Spinal cord (tissue), 10 donors: ENCODE results near the gene USF3. TPM values are rescaled to one million over a fixed set of nuclear protein-coding genes. Genes with fewer than 3 reads are reported as not detected.
A peak's percentile ranks its signal among the peaks of the same experiment; 100 is the strongest.

Experiments used
- DNase-seq, 6 donors: peaks; one replicate each; pipeline versions ENCODE4 v3.0.0 to v3.0.0-alpha.2; 2013 to 2015; ENCODE audit warnings: low spot score in 6 of 6, low read depth in 4 of 6
- H3K27ac ChIP-seq: one replicate; pipeline ENCODE4 v1.5.1; 2013; ENCODE audit warnings: low read depth, low read length, control low read depth
- H3K27me3 ChIP-seq: one replicate; pipeline ENCODE4 v1.6.1; 2013; ENCODE audit warnings: low read length; ENCODE audit not compliant: control insufficient read depth, insufficient read depth
- H3K36me3 ChIP-seq: one replicate; pipeline ENCODE4 v1.6.1; 2013; ENCODE audit warnings: low read length; ENCODE audit not compliant: control insufficient read depth, insufficient read depth
- H3K4me1 ChIP-seq: one replicate; pipeline ENCODE4 v1.6.1; 2013; ENCODE audit warnings: low read length; ENCODE audit not compliant: control insufficient read depth, insufficient read depth
- H3K4me3 ChIP-seq: one replicate; pipeline ENCODE4 v1.5.1; 2013; ENCODE audit warnings: low read depth, low read length, control low read depth
- H3K9me3 ChIP-seq: one replicate; pipeline ENCODE4 v1.6.1; 2013; ENCODE audit warnings: low read length; ENCODE audit not compliant: control insufficient read depth, insufficient read depth
- WGBS: methylation state at CpG from one replicate; pipeline ENCODE4 v1.1.5; 2013; ENCODE audit warnings: missing lambda C conversion rate; ENCODE audit not compliant: insufficient coverage; 5-methylcytosine and 5-hydroxymethylcytosine counted together
- polyA plus RNA-seq, 2 donors: library from polyadenylated mRNA; unstranded; fragments of 120-200 nt; gene quantifications; one replicate each; pipeline ENCODE4 v1.2.1, GENCODE V29; 2013; ENCODE audit not compliant: insufficient read length in 2 of 2
- total RNA-seq, 2 donors: library from RNA; depleted of rRNA in 1 of 2; stranded (reverse); fragments of 120-200 nt in 1 of 2; fragments of >200 nt in 1 of 2; gene quantifications; one replicate each; pipeline versions ENCODE4 v1.2.3 to v1.2.4, GENCODE V29; 2013 to 2014
- donor health status: healthy.

USF3 gene
- total and polyA plus RNA-seq, 4 donors, result 13.5 to 26.3 (median 15.2) TPM

DNA sequence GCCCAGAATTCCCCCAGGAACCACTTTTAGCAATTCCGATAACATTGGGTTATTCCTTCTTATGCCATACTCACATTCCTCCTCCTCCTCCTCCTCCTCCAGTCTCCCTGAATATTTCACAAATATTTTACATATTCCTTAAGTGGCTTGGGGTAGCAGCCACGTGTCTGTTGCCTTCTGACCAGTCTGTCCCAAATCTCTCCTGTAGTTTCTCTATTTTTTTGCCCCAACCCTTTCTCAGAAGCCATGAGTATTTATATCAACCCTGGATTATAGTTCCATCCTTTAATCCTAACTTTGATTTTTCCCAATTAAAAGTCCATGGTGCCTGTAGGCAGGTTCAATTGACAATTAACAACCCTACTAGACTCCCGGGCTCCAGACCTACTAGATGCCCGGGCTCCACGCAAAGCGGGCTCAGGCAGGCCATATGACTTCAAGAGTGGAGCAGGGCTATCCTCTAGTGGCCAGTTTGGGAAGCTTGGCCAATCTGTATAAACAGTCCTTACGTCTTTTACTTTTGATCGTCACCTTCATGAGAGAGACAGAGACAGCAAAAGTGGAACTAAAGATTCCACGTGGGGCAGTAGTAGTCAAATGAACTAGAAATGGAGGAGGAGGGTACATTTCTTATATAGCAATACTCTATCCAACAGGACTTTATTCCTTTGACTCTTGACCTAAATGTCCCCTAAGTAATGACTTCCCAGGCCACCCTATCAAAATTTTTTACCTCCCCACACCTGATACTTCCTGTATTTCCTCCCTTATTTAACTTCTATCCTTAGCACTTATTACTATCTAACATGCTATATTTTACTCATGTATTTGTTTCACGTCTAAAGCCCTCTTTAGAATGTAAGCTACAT is 69.7 kb downstream of the USF3 start:
- 21% methylated on average over 6 of the region's 10 CpGs for WGBS
- peak in 3 of 6 donors; percentile 28 to 82 (median 79) for DNase-seq
- Histone ChIP-seq H3K27me3 (no peaks in the 10 kb centered on the region), H3K27ac (no peak overlapping the region), H3K36me3 (peaks cover 3% of the 10 kb centered on the region), H3K4me3 (no peak overlapping the region), H3K4me1 (peaks cover 4% of the 10 kb centered on the region), H3K9me3 (no peaks in the 10 kb centered on the region)

- H3K27ac ChIP-seq, result peak overlapping the region; percentile 40
Measured at GRCh38 chr3:113625834-113626233, 70.6 kb downstream of the USF3 start.

GRCh38 chr3:113623811-113624210 is 72.6 kb downstream of the USF3 start:
- Histone ChIP-seq H3K9me3 (no peaks in the 10 kb centered on the region), H3K4me1 (peaks cover 4% of the 10 kb centered on the region), H3K36me3 (peaks cover 3% of the 10 kb centered on the region), H3K4me3 (no peak overlapping the region), H3K27ac (no peak overlapping the region), H3K27me3 (no peaks in the 10 kb centered on the region)
- peak in 1 of 6 donors; percentile 56 for DNase-seq
- 93% methylated on average over 3 of the region's 7 CpGs for WGBS

More at GRCh38 chr3:113625834-113626233, 70.6 kb downstream of the USF3 start:
- WGBS, result 70% methylated on average over 10 of the region's 12 CpGs
- Histone ChIP-seq H3K4me3 (no peak overlapping the region), H3K9me3 (no peaks in the 10 kb centered on the region), H3K27me3 (no peaks in the 10 kb centered on the region), H3K4me1 (peaks cover 4% of the 10 kb centered on the region), H3K36me3 (peaks cover 3% of the 10 kb centered on the region)
- DNase-seq, result no peak

GRCh38 chr3:113623324-113623723 is 73.1 kb downstream of the USF3 start:
- peaks cover 3% of the 10 kb centered on the region for H3K36me3 ChIP-seq
- no peak overlapping the region for H3K4me3 ChIP-seq
- H3K27me3 ChIP-seq, result no peaks in the 10 kb centered on the region
- DNase-seq, result peak in 1 of 6 donors; percentile 43
- no peaks in the 10 kb centered on the region for H3K9me3 ChIP-seq
- H3K4me1 ChIP-seq, result peaks cover 4% of the 10 kb centered on the region
- WGBS, result 21% methylated on average over 19 of the region's 19 CpGs
- peak overlapping the region; percentile 47 for H3K27ac ChIP-seq

- no peaks in the 10 kb centered on the region for H3K9me3 ChIP-seq
- H3K36me3 ChIP-seq, result peaks cover 3% of the 10 kb centered on the region
- no peak overlapping the region for H3K27ac ChIP-seq
- no peak for DNase-seq
- H3K27me3 ChIP-seq, result no peaks in the 10 kb centered on the region
- no peak overlapping the region for H3K4me3 ChIP-seq
- peaks cover 4% of the 10 kb centered on the region for H3K4me1 ChIP-seq
Measured at GRCh38 chr3:113620091-113620490, 76.4 kb downstream of the USF3 start.

- WGBS, result 92% methylated on average over 1 of the region's 2 CpGs
- H3K4me1 ChIP-seq, result no peaks in the 10 kb centered on the region
- no peak for DNase-seq
Measured at GRCh38 chr3:113617726-113618125, 78.7 kb downstream of the USF3 start.

DNA sequence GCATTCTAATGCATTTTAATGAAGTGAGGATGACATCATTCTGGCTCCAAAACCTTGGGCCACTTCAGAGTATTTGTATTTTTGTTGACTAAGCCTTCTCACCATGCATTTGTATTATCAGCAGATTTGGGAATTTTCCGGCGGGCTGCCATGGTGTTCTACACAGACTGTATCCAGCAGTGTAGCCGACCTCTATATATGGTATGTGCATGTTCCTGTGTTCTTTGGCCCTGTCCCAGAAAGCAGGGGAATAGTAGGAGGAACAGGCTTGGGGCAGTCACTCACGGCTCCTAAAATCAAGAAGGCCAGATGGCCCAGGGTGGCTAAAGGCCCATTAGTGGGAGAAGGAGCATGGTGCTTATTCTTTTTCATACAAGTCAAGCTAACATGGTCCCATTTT is 80.5 kb downstream of the USF3 start:
- no peaks in the 10 kb centered on the region for H3K9me3 ChIP-seq
- H3K4me3 ChIP-seq, result no peak overlapping the region
- H3K27me3 ChIP-seq, result no peaks in the 10 kb centered on the region
- 100% methylated on average over 1 of the region's 4 CpGs for WGBS
- peak in 1 of 6 donors; percentile 62 for DNase-seq
- H3K4me1 ChIP-seq, result no peaks in the 10 kb centered on the region
- no peaks in the 10 kb centered on the region for H3K36me3 ChIP-seq
- H3K27ac ChIP-seq, result no peak overlapping the region

More at GRCh38 chr3:113617726-113618125, 78.7 kb downstream of the USF3 start:
- Histone ChIP-seq H3K27me3 (no peaks in the 10 kb centered on the region), H3K36me3 (no peaks in the 10 kb centered on the region), H3K27ac (no peak overlapping the region), H3K4me3 (no peak overlapping the region), H3K9me3 (no peaks in the 10 kb centered on the region)

DNA sequence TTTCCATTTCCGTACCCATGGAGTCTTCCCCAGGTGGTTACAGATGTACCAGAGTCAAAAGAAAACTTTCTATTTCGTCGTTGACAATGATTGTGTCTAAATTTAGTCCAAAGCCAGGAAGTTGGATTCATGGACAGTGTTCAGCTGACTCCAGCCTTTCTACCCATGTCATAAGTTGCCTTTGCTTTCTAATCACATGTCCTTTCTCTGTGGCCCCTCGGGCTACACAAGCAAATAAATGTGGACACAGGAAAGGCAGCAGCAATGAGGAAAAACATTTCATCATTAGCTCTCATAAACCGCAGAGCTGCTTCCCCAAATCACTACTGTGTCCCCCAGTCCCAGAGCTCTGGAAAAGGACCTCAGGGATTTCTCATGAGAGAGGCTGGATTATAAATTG is 82.0 kb downstream of the USF3 start:
- Histone ChIP-seq H3K4me1 (no peaks in the 10 kb centered on the region), H3K27me3 (no peaks in the 10 kb centered on the region), H3K4me3 (no peak overlapping the region), H3K27ac (peak overlapping the region; percentile 58), H3K9me3 (no peaks in the 10 kb centered on the region), H3K36me3 (no peaks in the 10 kb centered on the region)
- no peak for DNase-seq
- 68% methylated on average over 2 of the region's 5 CpGs for WGBS

GRCh38 chr3:113607219-113607596 is 89.2 kb downstream of the USF3 start:
- H3K4me1 ChIP-seq, result no peaks in the 10 kb centered on the region
- no peaks in the 10 kb centered on the region for H3K9me3 ChIP-seq
- no peaks in the 10 kb centered on the region for H3K27me3 ChIP-seq
- 65% methylated on average over 5 of the region's 5 CpGs for whole genome bisulfite sequencing
- DNase-seq, result no peak
- no peaks in the 10 kb centered on the region for H3K36me3 ChIP-seq
- no peak overlapping the region for H3K4me3 ChIP-seq
- no peak overlapping the region for H3K27ac ChIP-seq
